ENCODE measurements around the gene RNF34.

DNA sequence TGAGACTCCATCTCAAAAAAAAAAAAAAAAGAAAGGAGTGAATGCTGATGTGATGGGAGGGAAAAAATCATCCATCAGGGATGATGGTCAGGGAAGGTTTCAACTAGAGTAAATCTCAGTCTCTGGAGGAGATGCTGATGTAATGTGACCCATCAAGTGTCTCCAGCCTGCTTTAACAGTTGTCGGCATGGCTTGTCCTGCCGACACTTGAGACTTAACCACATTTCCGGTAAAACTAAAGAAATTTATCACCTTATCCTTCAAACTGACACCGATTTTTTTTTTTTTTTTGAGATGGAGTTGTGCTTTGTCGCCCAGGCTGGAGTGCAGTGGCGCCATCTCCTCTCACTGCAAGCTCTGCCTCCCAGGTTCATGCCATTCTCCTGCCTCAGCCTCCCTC is 26.2 kb upstream of the RNF34 start:
- TF ChIP-seq, protein P1, sequence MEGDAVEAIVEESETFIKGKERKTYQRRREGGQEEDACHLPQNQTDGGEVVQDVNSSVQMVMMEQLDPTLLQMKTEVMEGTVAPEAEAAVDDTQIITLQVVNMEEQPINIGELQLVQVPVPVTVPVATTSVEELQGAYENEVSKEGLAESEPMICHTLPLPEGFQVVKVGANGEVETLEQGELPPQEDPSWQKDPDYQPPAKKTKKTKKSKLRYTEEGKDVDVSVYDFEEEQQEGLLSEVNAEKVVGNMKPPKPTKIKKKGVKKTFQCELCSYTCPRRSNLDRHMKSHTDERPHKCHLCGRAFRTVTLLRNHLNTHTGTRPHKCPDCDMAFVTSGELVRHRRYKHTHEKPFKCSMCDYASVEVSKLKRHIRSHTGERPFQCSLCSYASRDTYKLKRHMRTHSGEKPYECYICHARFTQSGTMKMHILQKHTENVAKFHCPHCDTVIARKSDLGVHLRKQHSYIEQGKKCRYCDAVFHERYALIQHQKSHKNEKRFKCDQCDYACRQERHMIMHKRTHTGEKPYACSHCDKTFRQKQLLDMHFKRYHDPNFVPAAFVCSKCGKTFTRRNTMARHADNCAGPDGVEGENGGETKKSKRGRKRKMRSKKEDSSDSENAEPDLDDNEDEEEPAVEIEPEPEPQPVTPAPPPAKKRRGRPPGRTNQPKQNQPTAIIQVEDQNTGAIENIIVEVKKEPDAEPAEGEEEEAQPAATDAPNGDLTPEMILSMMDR (IDR thresholded peaks at IDR 0.05; ENCODE audit: insufficient read depth, low read length, poor library complexity, severe bottlenecking): no peak
- TF ChIP-seq EZH2phosphoT487 (conservative IDR thresholded peaks at IDR 0.05; ENCODE audit: low read length): no peak

Data from SU-DHL-6 (cell line).